ENCODE results near the gene MRPL40.

Gene MRPL40

DNA sequence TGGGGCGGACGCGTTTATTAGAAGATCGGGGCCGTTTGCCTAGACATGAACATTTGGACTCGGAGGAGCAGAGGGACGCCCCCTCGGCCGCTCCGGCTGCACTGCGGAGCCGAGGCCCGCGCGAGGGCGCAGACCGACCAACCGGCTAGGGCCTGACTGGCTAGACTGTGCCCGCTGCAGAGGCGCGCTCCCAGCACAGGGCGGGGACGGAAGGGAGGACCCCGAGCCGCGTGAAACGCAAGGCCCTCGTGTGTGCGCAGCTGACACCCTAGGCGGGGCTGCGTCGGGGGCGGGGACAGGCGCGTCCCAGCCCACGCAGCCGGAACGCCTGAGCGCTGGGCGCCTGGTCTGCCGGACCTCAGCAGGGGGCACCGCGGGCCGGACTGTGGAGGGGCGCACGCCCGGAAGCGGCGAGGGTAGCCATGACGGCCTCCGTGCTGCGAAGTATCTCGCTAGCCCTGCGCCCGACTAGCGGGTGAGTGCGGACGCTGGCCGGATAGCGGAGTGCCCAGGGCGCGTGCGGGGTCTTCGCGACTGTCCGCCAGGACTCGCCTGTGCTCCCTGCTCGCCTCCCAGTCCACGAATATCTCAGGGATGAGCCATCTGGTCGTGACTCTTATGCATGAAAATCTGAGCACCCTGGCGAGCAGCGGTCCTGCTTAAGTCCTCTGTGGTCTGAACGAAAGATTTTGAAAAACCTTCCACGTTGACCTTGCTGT is at the start of gene MRPL40:
Gene MRPL40 (plus strand): TSS at position 413 of the 719 bp plus-strand sequence. CDS start 10 bp downstream, at position 423.
- DNase-seq, result peak; percentile 98

DNA sequence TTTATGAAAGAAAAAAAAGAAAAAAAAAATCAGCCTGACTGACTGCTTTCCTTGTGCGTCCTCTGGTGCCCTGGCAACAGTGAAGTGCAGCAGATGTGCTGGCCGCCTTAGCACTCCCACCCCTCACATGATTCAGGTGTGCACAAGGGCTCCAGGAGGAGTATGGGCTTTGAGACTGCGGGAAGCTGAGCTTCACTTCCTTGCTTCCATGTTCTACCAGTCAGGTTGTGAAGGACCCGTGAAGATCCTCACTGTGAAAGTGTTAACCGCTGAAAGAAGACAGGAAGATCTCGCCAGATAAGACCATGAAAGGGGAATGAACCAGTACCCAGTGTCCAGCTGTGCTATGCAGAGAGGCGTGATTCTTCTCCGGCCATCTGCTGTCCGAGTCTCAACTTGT is 49.1 kb upstream of the MRPL40 start:
- no peak for DNase-seq

DNA sequence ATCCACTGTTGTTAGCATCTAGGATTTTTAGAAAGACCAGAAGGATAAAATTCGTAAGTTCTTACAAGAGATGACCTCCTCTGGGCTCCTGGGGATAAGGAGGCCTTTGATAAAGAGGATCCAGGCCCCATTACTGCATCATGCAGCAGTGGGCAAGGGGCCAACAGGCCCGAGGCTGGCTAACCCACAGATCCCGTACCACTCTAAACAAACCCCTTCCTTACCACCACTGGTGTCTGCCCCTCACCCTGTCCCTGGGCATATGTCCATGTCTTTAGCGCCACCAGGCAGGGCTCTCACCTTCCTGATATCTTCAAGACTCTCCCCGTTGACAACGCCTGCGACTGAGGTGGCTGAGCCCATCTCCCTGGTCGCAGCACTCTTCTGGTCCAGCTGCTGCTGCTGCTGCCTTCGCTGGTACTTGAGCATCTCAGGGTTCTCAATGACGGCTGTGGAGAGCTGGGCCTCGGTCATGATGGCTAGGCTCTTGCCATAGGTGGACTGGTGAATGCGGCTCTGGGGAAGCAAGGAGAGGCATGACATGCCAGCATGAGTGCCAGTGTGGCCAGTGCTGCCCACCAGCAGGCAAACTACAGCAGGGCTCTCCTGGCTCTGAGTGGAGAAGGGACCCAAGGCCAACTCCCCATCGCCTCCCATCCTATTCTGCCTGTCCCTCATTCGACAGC is 47.0 kb upstream of the MRPL40 start:
- DNase-seq, result no peak

DNA sequence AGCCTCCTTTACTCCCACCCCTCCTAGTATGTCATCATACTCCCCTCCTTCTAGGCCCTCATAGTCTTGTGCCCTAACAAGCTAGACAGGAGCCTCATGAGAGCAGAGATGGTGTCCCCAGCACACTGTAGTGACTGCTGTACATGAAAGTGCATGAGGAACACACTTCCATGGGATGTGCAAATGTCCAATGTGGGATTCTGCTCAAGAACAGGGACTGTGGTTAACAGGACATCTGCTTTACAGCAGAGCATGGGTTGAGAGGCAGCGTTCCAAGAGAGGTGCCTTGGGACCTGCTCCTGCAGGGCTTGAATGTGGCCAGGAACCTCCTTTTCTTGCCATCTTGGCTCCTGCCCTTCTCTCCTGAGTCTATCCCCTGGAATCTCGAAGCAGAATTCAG is 46.1 kb upstream of the MRPL40 start:
- DNase-seq, result no peak

DNA sequence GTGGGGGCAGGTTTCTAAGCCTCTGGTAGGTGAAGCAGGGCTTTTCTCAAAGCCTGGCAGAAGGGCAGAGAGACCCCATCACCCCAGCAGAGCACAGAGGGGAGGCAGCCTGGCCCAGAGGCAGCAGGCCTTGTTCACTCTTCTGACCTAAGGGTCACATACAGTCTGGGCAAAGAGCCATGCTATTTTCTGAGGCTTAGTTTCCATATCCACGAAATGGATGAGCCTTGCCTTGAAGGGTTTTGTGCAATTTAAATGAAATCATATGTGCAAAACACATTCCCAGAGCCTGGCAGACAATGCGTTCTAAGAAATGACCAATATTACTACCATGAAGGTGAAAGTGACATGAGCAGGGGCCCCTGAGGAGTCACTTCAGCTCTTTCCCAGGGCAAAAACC is 45.3 kb upstream of the MRPL40 start:
- DNase-seq, result no peak

DNA sequence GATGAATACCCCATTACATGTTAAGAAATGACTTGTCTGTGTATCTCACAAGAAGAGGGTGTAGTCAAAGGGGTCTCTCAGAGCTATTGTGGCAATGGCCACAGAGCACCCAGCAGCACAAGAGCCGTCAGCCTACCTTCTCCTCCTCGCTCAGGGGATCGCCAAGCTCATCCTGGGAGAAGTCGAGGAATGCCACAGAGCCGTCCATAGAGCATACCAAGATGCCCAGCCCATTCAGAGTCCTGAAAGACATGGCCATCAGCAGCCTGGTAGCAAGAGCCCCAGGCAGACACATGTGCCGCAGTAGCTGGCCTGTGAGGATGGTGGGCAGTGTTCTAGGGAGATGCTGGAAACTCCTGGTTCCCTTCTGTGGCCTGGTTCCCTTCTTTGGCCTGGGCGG is 44.8 kb upstream of the MRPL40 start:
- no peak for DNase-seq

DNA sequence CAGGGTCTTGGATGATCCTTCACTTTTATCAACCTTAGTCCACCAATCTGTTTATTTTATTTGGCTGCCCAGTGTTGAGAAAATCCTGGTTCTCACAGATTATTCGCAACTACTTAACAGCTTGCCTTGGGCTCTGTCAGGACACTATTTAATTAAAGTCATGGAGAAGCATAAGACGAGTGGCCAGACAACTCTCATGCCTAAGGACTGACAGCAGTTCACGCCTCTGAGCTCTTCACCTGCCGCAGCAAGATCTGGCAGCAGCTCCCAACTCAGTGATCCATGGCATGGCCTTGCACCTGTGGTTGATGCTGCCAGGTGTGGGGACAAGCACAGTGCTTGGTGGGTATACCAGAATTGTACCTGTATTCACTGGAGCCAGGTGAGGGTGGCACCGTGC is 38.6 kb upstream of the MRPL40 start:
- no peak for DNase-seq

DNA sequence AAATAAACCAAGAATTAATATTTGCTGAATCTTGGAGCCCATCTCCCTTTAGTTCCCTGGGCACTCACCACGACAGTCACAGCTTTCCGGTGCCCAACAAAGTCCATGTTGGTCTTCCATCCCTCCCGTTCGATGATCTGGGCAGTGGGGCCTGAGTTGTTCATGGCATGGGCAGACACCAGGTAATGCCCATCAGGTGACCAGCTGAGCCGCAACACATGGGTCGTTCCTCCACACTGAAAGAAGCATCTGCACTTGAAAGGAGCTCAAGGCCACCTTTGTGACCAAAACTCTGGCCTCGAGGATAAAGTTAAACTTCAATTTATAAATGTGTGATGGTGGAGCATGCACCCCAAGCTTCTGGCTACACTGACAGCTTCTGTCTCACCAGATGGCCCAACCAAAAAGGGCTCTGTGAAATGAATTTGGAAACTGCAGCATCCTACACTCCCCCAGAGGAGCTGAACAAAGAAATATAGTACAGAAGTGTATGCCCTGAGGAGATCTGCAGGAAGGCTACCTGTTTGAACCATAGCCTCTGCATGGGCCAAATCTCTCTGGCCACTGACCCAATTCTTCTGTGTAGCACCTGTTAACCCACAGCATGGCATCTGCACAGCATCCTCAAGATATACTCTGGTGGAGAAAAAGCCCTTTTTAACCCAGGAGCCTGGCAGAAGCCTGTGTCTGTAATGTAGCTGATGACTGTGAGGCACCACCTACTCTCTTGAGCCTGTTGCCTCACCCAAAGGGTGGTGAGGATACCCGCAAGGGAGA is 37.9 kb upstream of the MRPL40 start:
- peak; percentile 15 for DNase-seq

DNA sequence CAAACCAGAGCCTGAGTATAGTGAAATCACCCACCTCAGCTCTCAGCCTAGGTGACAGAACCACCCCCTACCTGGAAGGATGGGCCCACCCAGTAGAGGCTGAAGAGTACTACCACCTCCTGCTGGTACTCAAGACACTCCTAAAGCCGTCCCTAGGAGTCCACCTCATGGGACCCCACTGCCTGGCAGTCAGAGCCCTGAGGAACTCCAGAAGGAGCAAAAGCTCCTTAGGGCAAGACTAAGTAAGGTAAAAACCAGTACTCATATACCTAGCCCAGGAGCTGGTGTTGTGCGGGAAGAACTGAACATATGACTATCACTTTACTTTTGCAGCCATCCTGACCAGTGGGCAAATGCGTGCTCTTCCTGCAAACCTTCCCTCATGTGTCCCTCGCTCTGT is 37.1 kb upstream of the MRPL40 start:
- DNase-seq, result no peak

DNA sequence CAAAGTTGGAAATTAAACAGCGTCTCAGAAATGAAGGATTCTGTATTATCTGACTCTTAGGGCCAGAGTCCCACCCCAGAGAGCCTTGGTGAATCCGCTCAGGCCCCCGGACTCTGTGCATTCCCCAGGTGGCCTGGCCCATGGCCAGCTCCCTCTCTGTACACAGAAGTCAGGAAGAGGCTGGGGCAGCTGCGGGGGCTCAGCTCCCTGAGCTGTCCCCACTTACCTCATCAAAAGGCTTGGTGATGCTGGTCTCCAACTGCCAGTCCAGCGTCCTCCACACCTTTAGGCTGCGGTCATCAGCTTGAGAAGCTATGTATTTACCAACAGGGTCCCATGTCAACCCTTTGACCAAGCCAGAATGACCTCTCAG is 35.8 kb upstream of the MRPL40 start:
- DNase-seq, result no peak

DNA sequence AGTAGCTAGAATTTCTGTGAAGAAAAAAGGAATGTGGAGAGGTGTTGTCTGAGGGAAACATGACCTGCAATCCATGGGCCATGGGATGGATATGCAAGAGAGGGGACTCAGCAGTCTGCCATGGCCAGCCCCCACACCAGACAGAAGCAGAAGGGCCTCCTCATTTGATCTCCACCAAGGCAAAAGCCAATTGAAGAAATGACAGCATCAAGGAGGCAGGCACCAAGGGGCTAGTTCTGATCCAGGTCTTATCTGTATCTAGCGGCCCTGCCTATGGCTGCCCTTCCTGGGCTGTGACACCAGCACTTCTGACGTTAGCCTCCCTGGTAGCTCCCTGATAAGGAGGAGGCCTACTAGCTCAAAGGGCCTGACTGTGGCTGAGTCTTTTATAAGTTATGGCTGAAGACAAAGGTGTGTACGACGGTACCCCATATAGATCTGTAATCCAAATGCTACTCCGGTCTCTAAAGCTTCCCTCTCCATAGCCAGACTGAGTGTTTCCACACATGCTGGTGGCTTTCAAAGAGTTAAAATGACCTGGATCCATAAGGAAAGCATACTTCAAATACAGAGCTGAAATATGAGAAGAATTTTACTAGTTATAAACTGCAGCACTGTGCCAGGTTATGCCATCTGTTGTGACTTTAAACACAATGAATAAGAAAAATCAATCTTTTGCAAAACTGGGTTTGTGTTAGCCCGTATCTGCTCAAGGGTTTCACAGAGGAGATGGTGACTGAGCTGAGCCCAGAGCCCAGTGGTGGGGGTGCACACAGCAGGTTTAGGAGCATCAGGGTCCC is 35.2 kb upstream of the MRPL40 start:
- no peak for DNase-seq

DNA sequence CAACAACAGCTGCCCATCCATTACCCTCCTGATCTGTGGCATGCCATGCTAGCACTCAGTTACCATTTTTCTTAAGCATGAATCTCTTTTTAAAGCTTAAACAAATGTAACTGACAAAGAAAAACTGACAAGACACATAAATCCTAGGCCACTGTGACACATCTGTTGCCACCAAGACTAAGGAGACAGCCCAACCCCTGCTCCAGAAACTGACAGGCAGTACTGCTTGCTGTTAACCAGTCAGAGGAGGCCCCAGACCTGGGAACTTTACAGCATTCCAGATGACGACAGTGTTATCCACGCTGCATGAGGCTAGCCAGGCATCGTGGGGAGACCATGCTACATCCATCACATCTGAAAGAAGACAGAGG is 34.6 kb upstream of the MRPL40 start:
- DNase-seq, result no peak

DNA sequence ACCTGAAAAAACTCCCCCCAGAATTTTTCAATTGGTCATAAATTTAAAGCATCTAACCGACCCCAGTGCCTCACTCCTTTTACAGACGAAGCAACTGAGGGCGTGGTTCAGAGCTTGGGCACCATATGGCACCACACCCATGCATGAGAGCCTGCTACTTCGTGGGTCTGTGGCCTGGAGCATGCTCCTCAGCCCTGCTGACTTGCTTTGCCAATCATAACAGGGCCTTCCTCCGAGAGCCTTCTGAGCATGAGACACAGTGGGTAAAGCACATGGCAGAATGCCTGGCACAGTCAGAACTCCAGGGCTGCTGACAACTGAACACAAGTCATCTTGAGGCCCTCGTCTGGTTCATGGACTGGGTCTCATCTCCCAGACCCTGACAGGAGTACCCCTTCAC is 34.1 kb upstream of the MRPL40 start:
- no peak for DNase-seq

DNA sequence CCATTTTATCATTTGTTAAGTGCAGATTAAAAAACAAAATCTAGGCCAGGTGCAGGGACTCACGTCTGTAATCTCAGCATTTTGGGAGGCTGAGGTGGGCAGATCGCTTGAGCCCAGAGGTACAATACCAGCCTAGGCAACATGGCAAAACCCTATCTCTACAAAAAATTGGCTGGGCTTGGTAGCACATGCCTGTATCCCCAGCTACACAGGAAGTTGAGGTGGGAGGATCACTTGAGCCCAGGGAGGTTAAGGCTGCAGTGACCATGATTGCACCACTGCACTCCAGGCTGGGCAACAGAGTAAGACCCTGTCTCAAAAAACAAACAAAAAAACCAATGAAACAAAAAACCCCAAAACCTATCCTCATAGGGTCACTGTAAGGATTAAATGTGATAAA is 33.7 kb upstream of the MRPL40 start:
- no peak for DNase-seq

DNA sequence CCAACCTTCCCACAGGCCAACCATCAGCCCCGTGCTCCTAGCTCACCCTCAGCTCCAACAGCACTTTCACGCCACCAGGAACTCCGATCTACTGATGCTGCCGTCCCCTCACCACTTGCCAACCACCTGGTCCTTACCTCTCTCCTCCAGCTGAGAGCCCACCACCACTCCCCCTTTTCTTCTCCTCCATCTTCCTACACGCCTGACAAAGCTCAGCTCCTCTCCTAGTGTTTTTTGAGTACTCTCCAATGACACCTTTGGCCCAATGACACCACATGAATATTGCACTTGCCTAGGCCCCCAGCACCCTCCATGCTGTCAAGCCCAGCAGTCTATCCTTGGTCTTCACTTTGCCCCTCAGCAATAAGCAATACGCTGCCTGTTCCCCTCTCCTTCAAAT is 31.5 kb upstream of the MRPL40 start:
- DNase-seq, result no peak

DNA sequence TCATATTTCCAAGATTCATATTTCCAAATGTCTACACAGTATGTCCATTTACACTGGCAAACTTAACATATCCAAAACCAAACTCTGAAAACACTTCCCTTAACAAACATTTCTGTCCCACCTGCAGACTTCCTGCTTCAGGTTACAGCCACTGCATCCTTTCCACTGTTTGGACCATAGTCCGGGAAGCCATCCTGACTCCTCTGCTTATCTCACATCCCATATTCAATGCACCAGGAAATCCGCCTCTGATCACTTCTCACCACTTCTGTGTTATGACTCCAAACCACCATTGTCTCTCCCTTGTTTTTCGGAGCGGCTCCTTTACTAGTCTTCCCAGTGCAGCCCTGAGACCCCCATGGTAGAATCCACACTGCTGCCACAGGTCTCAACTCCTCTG is 30.9 kb upstream of the MRPL40 start:
- no peak for DNase-seq

DNA sequence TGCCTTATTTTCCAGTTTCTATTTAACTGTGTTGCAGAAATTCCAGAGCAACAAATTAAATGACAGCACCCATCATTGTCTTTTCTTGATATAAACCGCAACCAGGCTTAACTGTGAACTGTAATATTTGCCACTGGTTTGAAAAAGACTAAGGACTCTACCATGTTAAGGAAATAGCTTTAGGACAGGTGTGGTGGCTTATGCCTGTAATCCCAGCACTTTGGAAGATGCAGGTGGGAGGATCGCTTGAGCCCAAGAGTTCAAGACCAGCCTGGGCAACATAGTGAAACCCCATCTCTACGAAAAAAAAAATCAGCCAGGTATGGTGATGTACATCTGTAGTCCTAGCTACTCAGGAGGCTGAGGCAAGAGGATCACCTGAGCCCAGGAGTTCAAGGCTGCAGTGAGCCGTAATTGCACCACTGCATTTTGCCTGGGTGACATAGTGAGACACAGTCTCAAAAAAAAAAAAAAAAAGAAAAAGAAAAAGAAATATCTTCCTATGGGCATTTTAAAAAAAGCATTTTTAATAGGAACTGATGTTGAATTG is 29.6 kb upstream of the MRPL40 start:
- no peak for DNase-seq

DNA sequence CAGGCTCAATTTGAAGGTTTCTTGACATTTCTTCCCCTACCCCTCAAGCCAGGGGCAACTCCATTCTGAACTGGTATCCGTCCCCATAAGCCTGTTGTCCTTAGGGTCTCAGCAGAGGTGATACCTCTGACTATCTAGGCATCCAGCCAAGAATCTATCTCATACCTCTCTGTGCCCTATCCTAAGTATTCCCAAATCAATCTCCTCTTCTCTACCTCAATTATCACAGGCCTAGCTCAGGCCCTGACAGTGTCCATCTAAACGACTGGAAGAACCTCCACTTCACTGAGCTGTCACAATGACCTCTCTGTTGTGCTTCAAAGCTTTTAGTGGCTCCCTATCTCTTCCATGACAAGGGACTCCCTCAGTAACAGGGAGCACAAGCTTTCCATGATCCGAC is 27.7 kb upstream of the MRPL40 start:
- no peak for DNase-seq

DNA sequence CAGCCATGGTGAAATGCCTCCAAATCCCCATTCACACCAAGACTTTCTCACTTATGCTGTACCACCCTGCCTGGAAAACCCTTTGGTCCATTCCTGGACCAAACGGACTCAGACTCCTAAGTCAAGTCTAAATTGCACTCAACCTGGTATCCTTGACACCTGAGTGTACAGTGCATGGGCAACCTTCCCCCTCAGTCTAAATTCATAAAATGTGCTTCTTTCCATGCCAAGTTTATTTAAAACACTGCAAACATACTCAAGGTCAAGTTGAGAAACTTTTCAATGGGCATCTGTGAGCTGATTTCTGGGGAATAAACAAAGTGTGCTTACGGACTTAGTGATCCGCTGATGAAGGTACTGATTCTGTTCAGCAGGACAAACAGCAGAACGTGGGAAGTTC is 27.2 kb upstream of the MRPL40 start:
- no peak for DNase-seq

DNA sequence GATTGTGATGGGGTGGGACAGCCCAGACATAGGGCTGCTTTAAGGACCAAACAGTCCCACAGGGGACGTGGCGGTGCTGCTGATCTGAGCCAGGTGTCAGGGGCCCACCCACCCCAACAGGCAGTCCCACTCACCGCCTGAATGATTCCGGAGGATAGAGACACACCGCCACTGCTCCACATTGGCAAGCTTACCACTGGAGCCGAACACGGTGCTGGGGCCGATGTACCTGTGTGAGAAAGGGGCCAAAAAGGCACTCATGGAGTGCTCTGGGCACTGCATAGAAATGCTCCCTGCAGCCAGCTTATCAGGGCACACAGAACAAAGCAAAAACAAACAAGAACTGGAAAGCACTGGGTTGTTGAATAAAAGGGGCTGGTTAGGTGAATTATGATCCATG is 26.7 kb upstream of the MRPL40 start:
- DNase-seq, result no peak

DNA sequence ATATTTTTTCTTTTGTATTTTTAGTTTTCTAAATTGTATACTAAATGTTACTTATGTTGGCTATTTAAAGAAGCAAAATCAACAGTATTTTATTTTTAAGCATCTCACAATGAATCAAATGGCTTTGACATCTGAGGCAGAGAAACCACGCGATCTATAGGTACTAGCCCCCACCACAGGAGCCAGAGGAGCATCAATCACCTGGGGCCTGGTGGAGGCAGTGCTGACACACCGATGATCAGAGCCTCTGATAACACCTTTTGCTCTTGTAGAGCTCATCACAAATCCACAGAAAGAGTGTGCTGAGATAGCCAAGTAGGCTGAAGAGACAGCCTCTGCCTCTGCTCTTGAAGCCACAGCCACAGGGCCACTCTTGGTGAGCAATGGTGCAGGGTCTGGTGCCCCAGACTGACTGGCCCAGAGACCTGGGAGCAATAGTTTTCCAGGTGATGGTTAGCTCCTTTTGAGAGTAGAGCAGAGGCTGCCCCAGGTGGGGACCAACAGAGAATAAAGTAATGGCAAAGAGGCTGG is 26.0 kb upstream of the MRPL40 start:
- no peak for DNase-seq

DNA sequence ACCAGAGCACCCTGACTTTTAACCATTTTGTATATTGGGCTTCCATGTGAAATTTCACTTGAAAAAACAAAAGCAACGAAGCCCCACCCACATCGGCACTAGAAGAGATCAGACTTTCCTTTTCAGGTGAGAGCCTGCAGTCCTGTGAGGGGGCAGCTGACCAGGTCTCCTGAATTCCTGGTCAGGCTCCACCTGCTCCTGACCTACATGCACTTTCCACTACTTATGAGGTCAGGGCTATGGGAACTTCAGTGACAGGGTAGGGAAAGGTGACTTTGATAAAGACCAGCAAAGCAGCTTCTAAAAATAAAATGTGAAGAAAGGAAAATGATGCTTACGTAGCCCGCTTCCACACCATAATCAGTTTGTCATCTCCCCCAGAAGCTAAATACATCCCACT is 25.5 kb upstream of the MRPL40 start:
- DNase-seq, result no peak

All from inflammatory macrophage treated with lipopolysaccharide for 4 hours (primary cell).